Activated B cell treated with CpG ODN at 0.5 μM for 24 hours (primary cell): ENCODE results near the gene TBC1D22A. TPM values are rescaled to one million over a fixed set of nuclear protein-coding genes. Genes with fewer than 3 reads are reported as not detected.
"Not testable (repeated sequence)": the region's sequence is repeated elsewhere in the genome, so short reads cannot be mapped to it uniquely, and the experiment has no call there.

ENCODE experiments used
- ATAC-seq: fragments of 200-7000 bp; cut with Tn5 transposase; one replicate; pipeline ENCODE4 v1.10.0; 2021; ENCODE audit warnings: low read depth, mild to moderate bottlenecking, moderate library complexity
- CTCF ChIA-PET: fragments of 350-600 bp; sonication (Branson Sonifier 250); formaldehyde crosslinking; loops from one replicate; lab custom pipeline; 2021; ENCODE audit warnings: antibody characterized with exemption; lab: Charles Lee
- POLR2A ChIA-PET: fragments of 350-600 bp; sonication (Branson Sonifier 250); formaldehyde crosslinking; loops from one replicate; lab custom pipeline; 2021; ENCODE audit warnings: antibody characterized with exemption; lab: Charles Lee
- DNase-seq: peaks from one replicate; pipeline ENCODE4 v3.0.0; 2022
- H3K27ac Mint-ChIP-seq: one replicate; pipeline ENCODE4 v1.8.0; 2020; ENCODE audit warnings: mixed read lengths
- H3K27me3 Mint-ChIP-seq: one replicate; pipeline ENCODE4 v1.8.0; 2021; ENCODE audit warnings: mixed read lengths
- H3K36me3 Mint-ChIP-seq: one replicate; pipeline ENCODE4 v1.8.0; 2021; ENCODE audit warnings: low read depth, mixed read lengths
- H3K4me1 Mint-ChIP-seq: one replicate; pipeline ENCODE4 v1.8.0; 2021; ENCODE audit warnings: mixed read lengths
- H3K4me3 Mint-ChIP-seq: one replicate; pipeline ENCODE4 v1.8.0; 2020; ENCODE audit warnings: mild to moderate bottlenecking, mixed read lengths
- H3K9me3 Mint-ChIP-seq: one replicate; pipeline ENCODE4 v1.8.0; 2020; ENCODE audit warnings: mixed read lengths
- intact Hi-C: fragments of 100-400 bp; cut with micrococcal nuclease; formaldehyde crosslinking; loops from one replicate; pipeline ENCODE4 v1.15.1; 2024
- total RNA-seq: library from RNA; stranded (reverse); gene quantifications from 2 replicates; pipeline ENCODE4 v1.2.3, GENCODE V29; 2022
- TF ChIP-seq, protein P1 (sequence below): fragments of 200-600 bp; IDR thresholded peaks from one replicate; pipeline ENCODE4 v1.8.0; 2022; ENCODE audit warnings: antibody characterized with exemption, mild to moderate bottlenecking

TBC1D22A gene
- total RNA-seq, 1 donor from 2014 or later: 85.9 TPM

GRCh38 chr22:47115921-47116320 is 353.5 kb downstream of the TBC1D22A start:
- TF ChIP-seq, protein P1, sequence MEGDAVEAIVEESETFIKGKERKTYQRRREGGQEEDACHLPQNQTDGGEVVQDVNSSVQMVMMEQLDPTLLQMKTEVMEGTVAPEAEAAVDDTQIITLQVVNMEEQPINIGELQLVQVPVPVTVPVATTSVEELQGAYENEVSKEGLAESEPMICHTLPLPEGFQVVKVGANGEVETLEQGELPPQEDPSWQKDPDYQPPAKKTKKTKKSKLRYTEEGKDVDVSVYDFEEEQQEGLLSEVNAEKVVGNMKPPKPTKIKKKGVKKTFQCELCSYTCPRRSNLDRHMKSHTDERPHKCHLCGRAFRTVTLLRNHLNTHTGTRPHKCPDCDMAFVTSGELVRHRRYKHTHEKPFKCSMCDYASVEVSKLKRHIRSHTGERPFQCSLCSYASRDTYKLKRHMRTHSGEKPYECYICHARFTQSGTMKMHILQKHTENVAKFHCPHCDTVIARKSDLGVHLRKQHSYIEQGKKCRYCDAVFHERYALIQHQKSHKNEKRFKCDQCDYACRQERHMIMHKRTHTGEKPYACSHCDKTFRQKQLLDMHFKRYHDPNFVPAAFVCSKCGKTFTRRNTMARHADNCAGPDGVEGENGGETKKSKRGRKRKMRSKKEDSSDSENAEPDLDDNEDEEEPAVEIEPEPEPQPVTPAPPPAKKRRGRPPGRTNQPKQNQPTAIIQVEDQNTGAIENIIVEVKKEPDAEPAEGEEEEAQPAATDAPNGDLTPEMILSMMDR: no peak
- peaks cover 54% of the 10 kb centered on the region for H3K36me3 Mint-ChIP-seq
- H3K4me1 Mint-ChIP-seq: no peaks in the 10 kb centered on the region
- H3K27me3 Mint-ChIP-seq: no peaks in the 10 kb centered on the region
- no peaks in the 10 kb centered on the region for H3K9me3 Mint-ChIP-seq
- POLR2A ChIA-PET: no interaction called here
- intact Hi-C loops: no loop called here
- ATAC-seq: no peak
- CTCF ChIA-PET: no interaction called here
- DNase-seq: no peak
- H3K4me3 Mint-ChIP-seq: no peak overlapping the region
- H3K27ac Mint-ChIP-seq: no peak overlapping the region

DNA sequence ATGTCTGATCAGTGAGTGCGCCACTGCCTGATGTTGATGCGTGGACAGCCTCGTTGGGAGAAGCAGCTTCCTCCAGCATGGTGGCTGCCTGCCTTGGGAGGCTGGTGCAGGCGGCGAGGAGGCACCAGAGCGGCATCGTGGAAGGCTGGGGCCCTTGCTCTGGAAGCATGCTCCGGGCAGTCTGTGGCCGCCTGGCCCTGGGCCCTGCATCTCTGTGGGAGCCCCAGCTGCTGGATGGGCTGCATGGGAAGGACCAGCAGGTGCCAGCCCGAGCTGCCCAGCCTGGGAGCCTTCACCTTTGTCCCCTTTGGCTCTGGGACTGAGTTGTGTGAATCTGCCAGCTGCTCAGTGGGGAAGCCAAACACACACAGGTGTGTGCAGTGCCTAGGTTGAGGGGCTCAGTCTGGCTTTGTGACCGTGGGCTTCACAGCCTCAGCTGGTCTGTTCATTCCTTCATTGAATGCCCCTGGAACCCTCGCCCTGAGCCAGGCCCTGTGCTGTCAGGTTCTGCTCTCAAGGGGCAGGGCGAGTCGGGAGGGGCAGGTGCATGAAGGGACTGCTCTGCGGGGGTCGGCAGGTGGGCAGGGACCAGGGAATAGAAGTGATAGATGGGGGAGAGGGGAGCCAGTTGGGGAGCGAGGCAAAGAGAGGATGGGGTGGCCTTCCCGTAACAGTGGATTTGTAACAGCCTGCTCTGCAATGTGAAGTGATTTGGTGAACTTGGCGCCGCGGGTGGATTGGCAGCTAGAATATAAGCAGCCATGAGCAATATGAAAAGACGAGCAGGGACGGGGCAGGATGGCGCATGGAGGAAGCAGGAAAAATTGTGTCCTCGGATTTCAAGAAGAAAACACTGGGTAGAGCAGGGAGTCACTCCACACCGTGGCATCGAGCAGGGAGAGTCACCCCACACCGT is 354.2 kb downstream of the TBC1D22A start:
- ChIA-PET CTCF (no interaction called here), POLR2A (no interaction called here)
- Mint-ChIP-seq H3K4me1 (no peaks in the 10 kb centered on the region), H3K27ac (no peak overlapping the region), H3K4me3 (no peak overlapping the region), H3K27me3 (no peaks in the 10 kb centered on the region), H3K9me3 (no peaks in the 10 kb centered on the region), H3K36me3 (peaks cover 48% of the 10 kb centered on the region)
- DNase-seq: no peak
- TF ChIP-seq, protein P1: no peak
- intact Hi-C loops: no loop called here
- no peak for ATAC-seq

- POLR2A ChIA-PET, H3K4me1 Mint-ChIP-seq, H3K27ac Mint-ChIP-seq, CTCF ChIA-PET, ATAC-seq, H3K4me3 Mint-ChIP-seq, H3K27me3 Mint-ChIP-seq, DNase-seq, intact Hi-C loops, H3K9me3 Mint-ChIP-seq: not testable (repeated sequence)
- peaks cover 51% of the 10 kb centered on the region for H3K36me3 Mint-ChIP-seq
Measured at GRCh38 chr22:47117442-47117841, 355.0 kb downstream of the TBC1D22A start.

DNA sequence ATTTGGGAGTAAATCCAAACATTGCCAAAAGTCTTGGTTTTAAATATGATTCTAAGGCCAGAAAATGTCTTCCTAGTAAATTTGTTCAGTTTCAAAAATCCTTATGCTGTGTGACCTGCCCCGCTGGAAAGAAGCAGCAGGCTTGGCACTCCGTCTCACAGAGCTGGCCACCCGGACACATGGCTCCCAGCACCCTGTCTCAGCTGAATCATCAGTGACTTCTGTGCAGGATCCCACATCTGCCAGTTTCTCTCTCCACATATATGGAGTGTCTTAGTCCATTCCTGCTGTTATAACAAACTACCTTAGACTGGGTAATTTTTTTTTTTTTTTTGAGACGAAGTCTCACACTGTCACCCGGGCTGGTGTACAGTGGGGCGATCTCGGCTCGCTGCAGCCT is 356.7 kb downstream of the TBC1D22A start:
- ATAC-seq: no peak
- no peaks in the 10 kb centered on the region for H3K9me3 Mint-ChIP-seq
- H3K4me3 Mint-ChIP-seq: no peak overlapping the region
- H3K36me3 Mint-ChIP-seq: peaks cover 43% of the 10 kb centered on the region
- no peaks in the 10 kb centered on the region for H3K27me3 Mint-ChIP-seq
- CTCF ChIA-PET: no interaction called here
- no peak for DNase-seq
- no peaks in the 10 kb centered on the region for H3K4me1 Mint-ChIP-seq
- no peak overlapping the region for H3K27ac Mint-ChIP-seq
- POLR2A ChIA-PET: interaction anchor here (0.7 kb wide), 1 partner anchor 158 kb away, joined by 5 read pairs; no protein-coding TSS in a partner anchor
- TF ChIP-seq, protein P1: no peak
- intact Hi-C loops: no loop called here

DNA sequence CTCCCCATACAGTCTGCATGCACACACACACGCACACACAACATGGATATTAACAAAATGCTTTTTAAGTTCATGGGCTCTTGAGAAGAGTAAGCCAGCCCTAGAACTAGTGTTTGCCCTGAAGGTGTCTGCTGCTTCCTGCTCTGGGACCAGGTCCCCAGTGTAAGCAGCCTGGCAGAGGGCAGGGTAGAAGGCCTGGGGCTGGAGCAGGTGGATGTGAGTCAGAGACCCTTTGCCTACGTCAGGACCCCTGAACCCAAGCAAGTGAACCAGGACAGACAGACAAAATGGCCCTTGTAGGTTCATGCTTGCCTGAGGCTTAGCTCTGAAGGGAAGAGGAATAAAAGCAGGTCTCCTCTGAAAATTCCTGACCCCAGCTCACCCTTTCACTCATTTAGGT is 357.9 kb downstream of the TBC1D22A start:
- H3K4me3 Mint-ChIP-seq: no peak overlapping the region
- no peaks in the 10 kb centered on the region for H3K4me1 Mint-ChIP-seq
- ChIA-PET CTCF (no interaction called here), POLR2A (no interaction called here)
- TF ChIP-seq, protein P1: no peak
- H3K27me3 Mint-ChIP-seq: no peaks in the 10 kb centered on the region
- H3K9me3 Mint-ChIP-seq: no peaks in the 10 kb centered on the region
- intact Hi-C loops: no loop called here
- no peak for ATAC-seq
- no peak for DNase-seq
- peaks cover 40% of the 10 kb centered on the region for H3K36me3 Mint-ChIP-seq
- no peak overlapping the region for H3K27ac Mint-ChIP-seq
